Esophagus squamous epithelium (tissue), 4 donors: Measurements from ENCODE around the gene CCDC51.

Experiments
- CTCF ChIP-seq, 6 experiments: fragments of 450-650 bp in 4 of 6; fragments of 200-600 bp in 2 of 6; sonication (generic) in 2 of 6; IDR thresholded peaks; one replicate each; pipeline ENCODE4 v1.5.1; 2016 to 2019; ENCODE audit warnings: antibody characterized with exemption in 6 of 6, mild to moderate bottlenecking in 4 of 6, moderate library complexity in 4 of 6
- POLR2A ChIP-seq, 4 donors: fragments of 450-650 bp; IDR thresholded peaks; one replicate each; pipeline ENCODE4 v1.6.1; 2017; ENCODE audit warnings: antibody characterized with exemption in 4 of 4, mild to moderate bottlenecking in 4 of 4, moderate library complexity in 3 of 4

DNA sequence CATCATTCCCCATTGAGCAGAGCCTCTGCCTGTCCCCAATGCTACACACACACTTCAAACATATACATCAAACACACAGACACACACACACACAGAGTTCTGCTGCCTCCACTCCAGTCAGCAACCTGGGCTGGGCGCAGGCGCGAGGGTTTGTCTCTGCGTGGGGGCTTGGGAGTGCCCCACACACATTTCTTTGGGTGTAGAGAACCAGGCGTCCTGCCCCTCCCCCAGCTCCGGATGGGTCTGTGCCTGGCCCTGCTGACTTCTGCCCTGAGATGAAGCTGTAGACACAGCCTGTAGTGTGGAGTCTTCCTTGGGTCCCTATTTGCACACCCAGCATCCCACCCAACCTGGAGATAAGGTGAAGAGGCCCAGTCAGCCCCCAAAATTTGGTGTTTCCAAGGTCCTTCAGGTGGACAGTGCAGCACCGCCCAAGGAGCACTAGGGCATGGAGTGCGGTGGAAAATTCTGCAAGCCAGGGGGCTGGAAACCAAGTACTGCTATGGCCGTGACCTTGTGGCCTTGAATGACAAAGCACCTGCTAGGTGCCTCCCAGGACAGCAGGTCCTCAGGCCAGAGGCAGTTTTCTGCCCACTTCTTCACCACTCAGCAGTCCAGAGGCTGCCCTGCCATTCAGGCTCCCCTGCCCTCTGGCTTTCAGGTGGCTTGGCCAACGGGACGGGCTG, 41.1 kb downstream of the CCDC51 start:
- TF ChIP-seq CTCF (IDR thresholded peaks at IDR 0.05) (no peak), POLR2A (IDR thresholded peaks at IDR 0.05) (no peak)
